Measurements from ENCODE around the gene CYP27B1.
"Not testable (repeated sequence)": the region's sequence is repeated elsewhere in the genome, so short reads cannot be mapped to it uniquely, and the experiment has no call there.

The CYP27B1 gene

GRCh38 chr12:57717846-57718640 is 48.8 kb downstream of the CYP27B1 start:
- H3K4me3 ChIP-seq (ENCODE audit: low read depth, low read length) = no peak overlapping the region
- TF ChIP-seq CTCF (IDR thresholded peaks at IDR 0.05; ENCODE audit: low read depth, low read length) = no peak

GRCh38 chr12:57717131-57717530 is 49.7 kb downstream of the CYP27B1 start:
- H3K4me3 ChIP-seq (ENCODE audit: low read depth, low read length) = no peak overlapping the region
- no peak for TF ChIP-seq CTCF (IDR thresholded peaks at IDR 0.05; ENCODE audit: low read depth, low read length)

DNA sequence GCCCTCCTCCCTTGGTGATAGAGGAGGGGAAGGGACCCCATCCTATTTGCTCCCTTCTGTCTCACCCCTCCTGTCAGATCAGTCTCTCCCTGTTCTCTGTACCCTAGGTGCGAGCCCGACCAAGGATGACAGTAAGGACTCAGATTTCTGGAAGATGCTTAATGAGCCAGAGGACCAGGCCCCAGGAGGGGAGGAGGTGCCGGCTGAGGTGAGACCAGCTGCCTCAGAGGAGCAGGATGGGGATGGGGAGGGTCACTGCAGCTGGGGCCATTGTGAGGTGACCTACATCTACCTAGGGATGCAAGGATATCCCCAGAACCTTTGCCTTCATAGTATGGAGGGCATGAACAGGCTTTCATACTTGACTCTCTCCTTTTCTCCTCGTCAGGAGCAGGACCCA is 50.6 kb downstream of the CYP27B1 start:
- no peak for TF ChIP-seq CTCF (IDR thresholded peaks at IDR 0.05; ENCODE audit: low read depth, low read length)
- H3K4me3 ChIP-seq (ENCODE audit: low read depth, low read length) = no peak overlapping the region

DNA sequence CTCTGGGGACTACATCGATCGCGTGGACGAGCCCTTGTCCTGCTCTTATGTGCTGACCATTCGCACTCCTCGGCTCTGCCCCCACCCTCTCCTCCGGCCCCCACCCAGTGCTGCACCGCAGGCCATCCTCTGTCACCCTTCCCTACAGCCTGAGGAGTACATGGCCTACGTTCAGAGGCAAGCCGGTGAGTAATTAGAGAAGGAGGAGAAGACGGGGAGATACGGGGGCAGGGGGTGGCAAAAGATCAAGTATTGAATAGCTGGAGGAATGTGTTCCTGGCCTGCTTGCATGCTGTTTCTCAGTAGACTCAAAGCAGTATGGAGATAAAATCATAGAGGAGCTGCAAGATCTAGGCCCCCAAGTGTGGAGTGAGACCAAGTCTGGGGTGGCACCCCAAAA is 51.1 kb downstream of the CYP27B1 start:
- TF ChIP-seq CTCF (IDR thresholded peaks at IDR 0.05; ENCODE audit: low read depth, low read length) = no peak

DNA sequence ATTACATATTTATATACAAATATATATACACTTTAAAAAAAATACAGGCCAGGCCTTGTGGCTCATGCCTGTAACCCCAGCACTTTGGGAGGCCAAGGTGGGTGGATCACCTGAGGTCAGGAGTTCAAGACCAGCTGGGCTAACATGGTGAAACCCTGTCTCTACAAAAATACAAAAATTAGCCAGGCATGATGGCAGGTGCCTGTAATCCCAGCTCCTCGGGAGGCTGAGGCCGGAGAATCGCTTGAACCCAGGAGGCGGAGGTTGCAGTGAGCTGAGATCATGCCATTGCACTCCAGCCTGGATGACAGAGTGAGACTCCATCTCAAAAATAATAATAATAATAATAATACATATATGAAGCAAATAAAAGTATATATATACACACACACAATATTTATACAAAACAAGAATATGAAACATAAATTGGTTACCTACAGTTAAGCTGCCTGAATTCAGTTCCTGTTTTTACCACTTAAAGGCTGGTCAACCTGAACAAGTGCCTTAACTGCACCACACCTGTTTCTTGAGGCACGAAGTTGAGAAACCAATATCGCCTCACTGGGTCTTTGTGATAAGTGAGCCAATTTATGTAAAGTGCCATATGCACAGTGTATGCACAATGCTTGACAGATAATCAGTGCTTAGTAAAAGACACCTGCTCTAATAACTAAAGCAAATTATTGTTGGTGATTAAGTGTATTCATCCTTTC is 51.7 kb downstream of the CYP27B1 start:
- H3K4me3 ChIP-seq (ENCODE audit: low read depth, low read length) = not testable (repeated sequence)

More for the DNA sequence above, 51.1 kb downstream of the CYP27B1 start:
- H3K4me3 ChIP-seq (ENCODE audit: low read depth, low read length) = no peak overlapping the region

- H3K4me3 ChIP-seq (ENCODE audit: low read depth, low read length) = no peak overlapping the region
- TF ChIP-seq CTCF (IDR thresholded peaks at IDR 0.05; ENCODE audit: low read depth, low read length) = no peak
These were observed 53.7 kb downstream of the CYP27B1 start for GRCh38 chr12:57713209-57713608.

DNA sequence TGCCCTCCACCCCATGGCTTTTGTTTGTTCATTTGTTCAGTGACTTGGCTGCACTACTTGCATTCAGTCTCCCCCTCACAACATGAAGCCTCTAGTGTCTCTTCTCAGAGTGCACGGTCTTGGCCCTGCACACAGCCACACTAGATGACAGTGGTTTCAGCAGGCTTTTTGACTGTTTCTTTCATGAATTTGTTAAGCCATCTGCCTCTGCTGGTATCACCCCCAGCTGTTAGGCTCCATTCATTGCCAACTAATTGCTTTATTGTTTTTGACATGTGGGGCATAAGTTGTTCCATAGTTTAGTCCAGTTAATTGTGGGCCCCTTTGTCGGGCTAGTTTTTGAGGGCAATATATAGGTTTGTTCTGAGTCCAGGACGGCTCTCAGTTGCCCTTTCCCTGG is 54.2 kb downstream of the CYP27B1 start:
- TF ChIP-seq CTCF (IDR thresholded peaks at IDR 0.05; ENCODE audit: low read depth, low read length) = no peak
- no peak overlapping the region for H3K4me3 ChIP-seq (ENCODE audit: low read depth, low read length)
